ENCODE measurements around the gene DOK3.

DOK3 gene

GRCh38 chr5:177509381-177509951 lies at the start of gene DOK3:
Gene DOK3, minus strand, starts transcription at chr5:177509826. Its CDS starts 286 bp downstream, at chr5:177509540.
- no peak for DNase-seq (ENCODE audit: low read depth)

- DNase-seq (ENCODE audit: low read depth) = no peak
Measured at GRCh38 chr5:177557796-177558195, 48.2 kb upstream of the DOK3 start.

GRCh38 chr5:177557041-177557647 lies 47.5 kb upstream of the DOK3 start:
- DNase-seq (ENCODE audit: low read depth) = no peak

GRCh38 chr5:177555665-177556064 lies 46.0 kb upstream of the DOK3 start:
- no peak for DNase-seq (ENCODE audit: low read depth)

GRCh38 chr5:177555228-177555627 lies 45.6 kb upstream of the DOK3 start:
- no peak for DNase-seq (ENCODE audit: low read depth)

GRCh38 chr5:177554474-177555111 lies 45.0 kb upstream of the DOK3 start, which contains the start of gene FAM193B:
Gene FAM193B, minus strand, starts transcription at chr5:177554563. Its CDS starts 105 bp downstream, at chr5:177554458.
- peak; percentile 91 for DNase-seq (ENCODE audit: low read depth)

- DNase-seq (ENCODE audit: low read depth) = peak; percentile 22
Measured at GRCh38 chr5:177553671-177554429, 44.2 kb upstream of the DOK3 start.

GRCh38 chr5:177552839-177553455 lies 43.3 kb upstream of the DOK3 start:
- DNase-seq (ENCODE audit: low read depth) = no peak

GRCh38 chr5:177550122-177550521 lies 40.5 kb upstream of the DOK3 start:
- DNase-seq (ENCODE audit: low read depth) = no peak

- DNase-seq (ENCODE audit: low read depth) = no peak
Measured at GRCh38 chr5:177548495-177548894, 38.9 kb upstream of the DOK3 start.

GRCh38 chr5:177547736-177548135 lies 38.1 kb upstream of the DOK3 start:
- no peak for DNase-seq (ENCODE audit: low read depth)

GRCh38 chr5:177546258-177546741 lies 36.7 kb upstream of the DOK3 start:
- DNase-seq (ENCODE audit: low read depth) = no peak

- DNase-seq (ENCODE audit: low read depth) = no peak
Measured at GRCh38 chr5:177545487-177546257, 36.0 kb upstream of the DOK3 start.

- no peak for DNase-seq (ENCODE audit: low read depth)
Measured at GRCh38 chr5:177542816-177543465, 33.3 kb upstream of the DOK3 start.

GRCh38 chr5:177540438-177540837 lies 30.8 kb upstream of the DOK3 start:
- no peak for DNase-seq (ENCODE audit: low read depth)

- no peak for DNase-seq (ENCODE audit: low read depth)
Measured at GRCh38 chr5:177539411-177539810, 29.8 kb upstream of the DOK3 start.

- no peak for DNase-seq (ENCODE audit: low read depth)
Measured at GRCh38 chr5:177538876-177539275, 29.2 kb upstream of the DOK3 start.

GRCh38 chr5:177537389-177538361 lies 28.0 kb upstream of the DOK3 start:
- DNase-seq (ENCODE audit: low read depth) = no peak

- DNase-seq (ENCODE audit: low read depth) = no peak
Measured at GRCh38 chr5:177536386-177536785, 26.8 kb upstream of the DOK3 start.

GRCh38 chr5:177535125-177535524 lies 25.5 kb upstream of the DOK3 start:
- DNase-seq (ENCODE audit: low read depth) = no peak

Measured in stimulated activated CD4-positive, alpha-beta T cell treated with anti-CD3 and anti-CD28 coated beads, Interleukin-2, amount 100 ng/mL, for 4 hours (primary cell).